Measurements from ENCODE around the gene NTN5.
"Not testable (repeated sequence)": the region's sequence is repeated elsewhere in the genome, so short reads cannot be mapped to it uniquely, and the experiment has no call there.

NTN5 gene

GRCh38 chr19:48634424-48635262, 38.2 kb downstream of the NTN5 start:
- Histone ChIP-seq H3K79me2 (ENCODE audit: control insufficient read depth, insufficient read depth, low read length) (no peaks in the 10 kb centered on the region), H3K79me1 (ENCODE audit: low read length) (no peaks in the 10 kb centered on the region), H3K27me3 (ENCODE audit: insufficient read depth, low read length, poor library complexity) (peaks cover 9% of the 10 kb centered on the region), H2BK120ac (ENCODE audit: low read depth, low read length) (peak overlapping the region; percentile 15), H3K18ac (ENCODE audit: low read length) (peak overlapping the region; percentile 41), H3K4ac (ENCODE audit: low read depth, low read length) (no peak overlapping the region), H3K4me3 (ENCODE audit: low read length) (no peak overlapping the region), H3K4me1 (ENCODE audit: control insufficient read depth, low read depth, low read length) (peaks cover 13% of the 10 kb centered on the region), H4K5ac (ENCODE audit: low read length) (no peak overlapping the region), H2BK15ac (replicated peaks; ENCODE audit: low read depth) (no peak overlapping the region), H4K8ac (ENCODE audit: low read depth, low read length) (no peak overlapping the region), H3K23ac (ENCODE audit: low read length) (no peak overlapping the region), H3K36me3 (ENCODE audit: control insufficient read depth, insufficient read depth, low read length) (no peaks in the 10 kb centered on the region), H3K9ac (ENCODE audit: low read length) (peak overlapping the region; percentile 20), H2BK5ac (ENCODE audit: low read length) (no peak overlapping the region), H2AK5ac (ENCODE audit: low read length) (no peak overlapping the region), H3K4me2 (ENCODE audit: low read length) (peak overlapping the region; percentile 34), H3K27ac (ENCODE audit: low read depth, low read length) (no peak overlapping the region), H3K56ac (ENCODE audit: low read length) (peak overlapping the region; percentile 25)
- no CpG with 5 or more reads among the region's 37 CpGs for WGBS (ENCODE audit: extremely low coverage, insufficient coverage, low lambda C conversion rate)
- DNase-seq, result peak; percentile 98

DNA sequence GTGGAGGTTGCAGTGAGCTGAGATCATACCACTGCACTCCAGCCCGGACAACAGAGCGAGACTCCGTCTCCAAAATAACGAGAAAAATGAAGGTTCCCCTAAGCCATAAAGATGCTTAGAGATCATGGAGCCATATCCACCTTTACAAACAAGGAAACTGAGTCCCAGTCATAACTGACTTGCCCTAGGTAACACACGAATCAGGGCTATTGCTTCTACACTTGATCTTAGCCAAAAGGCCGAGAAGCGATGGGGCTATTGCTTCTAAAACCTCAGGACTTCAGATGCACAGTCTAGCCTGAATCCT, 38.8 kb downstream of the NTN5 start:
- no peak overlapping the region for H3K27ac ChIP-seq (ENCODE audit: low read depth, low read length)
- peaks cover 13% of the 10 kb centered on the region for H3K4me1 ChIP-seq (ENCODE audit: control insufficient read depth, low read depth, low read length)
- H3K4me3 ChIP-seq (ENCODE audit: low read length), result no peak overlapping the region
- no peak overlapping the region for H2AK5ac ChIP-seq (ENCODE audit: low read length)
- no peak overlapping the region for H3K4me2 ChIP-seq (ENCODE audit: low read length)
- H3K79me2 ChIP-seq (ENCODE audit: control insufficient read depth, insufficient read depth, low read length), result no peaks in the 10 kb centered on the region
- no peak overlapping the region for H2BK120ac ChIP-seq (ENCODE audit: low read depth, low read length)
- peak overlapping the region; percentile 19 for H3K56ac ChIP-seq (ENCODE audit: low read length)
- no peak for DNase-seq
- H3K9ac ChIP-seq (ENCODE audit: low read length), result peak overlapping the region; percentile 20
- no peak overlapping the region for H2BK5ac ChIP-seq (ENCODE audit: low read length)
- H3K4ac ChIP-seq (ENCODE audit: low read depth, low read length), result no peak overlapping the region
- no peak overlapping the region for H3K23ac ChIP-seq (ENCODE audit: low read length)
- no peak overlapping the region for H4K5ac ChIP-seq (ENCODE audit: low read length)
- H3K18ac ChIP-seq (ENCODE audit: low read length), result no peak overlapping the region
- H4K8ac ChIP-seq (ENCODE audit: low read depth, low read length), result no peak overlapping the region
- no CpG with 5 or more reads among the region's 7 CpGs for WGBS (ENCODE audit: extremely low coverage, insufficient coverage, low lambda C conversion rate)
- peaks cover 9% of the 10 kb centered on the region for H3K27me3 ChIP-seq (ENCODE audit: insufficient read depth, low read length, poor library complexity)
- no peaks in the 10 kb centered on the region for H3K79me1 ChIP-seq (ENCODE audit: low read length)
- no peaks in the 10 kb centered on the region for H3K36me3 ChIP-seq (ENCODE audit: control insufficient read depth, insufficient read depth, low read length)
- no peak overlapping the region for H2BK15ac ChIP-seq (replicated peaks; ENCODE audit: low read depth)

- Histone ChIP-seq H3K36me3 (ENCODE audit: control insufficient read depth, insufficient read depth, low read length) (no peaks in the 10 kb centered on the region), H2AK5ac (ENCODE audit: low read length) (no peak overlapping the region), H2BK15ac (replicated peaks; ENCODE audit: low read depth) (no peak overlapping the region), H3K4me3 (ENCODE audit: low read length) (no peak overlapping the region), H3K4me1 (ENCODE audit: control insufficient read depth, low read depth, low read length) (peaks cover 10% of the 10 kb centered on the region), H2BK5ac (ENCODE audit: low read length) (no peak overlapping the region), H3K18ac (ENCODE audit: low read length) (no peak overlapping the region), H3K4ac (ENCODE audit: low read depth, low read length) (no peak overlapping the region), H3K9ac (ENCODE audit: low read length) (no peak overlapping the region), H3K79me2 (ENCODE audit: control insufficient read depth, insufficient read depth, low read length) (no peaks in the 10 kb centered on the region), H3K4me2 (ENCODE audit: low read length) (no peak overlapping the region), H3K27ac (ENCODE audit: low read depth, low read length) (no peak overlapping the region), H3K79me1 (ENCODE audit: low read length) (no peaks in the 10 kb centered on the region), H3K56ac (ENCODE audit: low read length) (no peak overlapping the region), H4K5ac (ENCODE audit: low read length) (no peak overlapping the region), H3K27me3 (ENCODE audit: insufficient read depth, low read length, poor library complexity) (peaks cover 9% of the 10 kb centered on the region), H3K23ac (ENCODE audit: low read length) (no peak overlapping the region), H4K8ac (ENCODE audit: low read depth, low read length) (no peak overlapping the region), H2BK120ac (ENCODE audit: low read depth, low read length) (no peak overlapping the region)
- no peak for DNase-seq
- WGBS (ENCODE audit: extremely low coverage, insufficient coverage, low lambda C conversion rate), result no CpG with 5 or more reads among the region's 22 CpGs
Observed at GRCh38 chr19:48633148-48634035, 39.4 kb downstream of the NTN5 start.

- H3K18ac ChIP-seq (ENCODE audit: low read length), result no peak overlapping the region
- no peak overlapping the region for H3K4ac ChIP-seq (ENCODE audit: low read depth, low read length)
- no peak overlapping the region for H3K23ac ChIP-seq (ENCODE audit: low read length)
- no peak overlapping the region for H3K4me3 ChIP-seq (ENCODE audit: low read length)
- no peak overlapping the region for H2AK5ac ChIP-seq (ENCODE audit: low read length)
- H3K56ac ChIP-seq (ENCODE audit: low read length), result no peak overlapping the region
- H3K4me1 ChIP-seq (ENCODE audit: control insufficient read depth, low read depth, low read length), result peaks cover 9% of the 10 kb centered on the region
- no peak overlapping the region for H2BK120ac ChIP-seq (ENCODE audit: low read depth, low read length)
- peaks cover 9% of the 10 kb centered on the region for H3K27me3 ChIP-seq (ENCODE audit: insufficient read depth, low read length, poor library complexity)
- H3K27ac ChIP-seq (ENCODE audit: low read depth, low read length), result no peak overlapping the region
- H3K79me1 ChIP-seq (ENCODE audit: low read length), result no peaks in the 10 kb centered on the region
- H2BK15ac ChIP-seq (replicated peaks; ENCODE audit: low read depth), result no peak overlapping the region
- H3K9ac ChIP-seq (ENCODE audit: low read length), result no peak overlapping the region
- DNase-seq, result no peak
- H3K79me2 ChIP-seq (ENCODE audit: control insufficient read depth, insufficient read depth, low read length), result no peaks in the 10 kb centered on the region
- no peak overlapping the region for H3K4me2 ChIP-seq (ENCODE audit: low read length)
- H2BK5ac ChIP-seq (ENCODE audit: low read length), result no peak overlapping the region
- no peak overlapping the region for H4K8ac ChIP-seq (ENCODE audit: low read depth, low read length)
- H4K5ac ChIP-seq (ENCODE audit: low read length), result no peak overlapping the region
- no peaks in the 10 kb centered on the region for H3K36me3 ChIP-seq (ENCODE audit: control insufficient read depth, insufficient read depth, low read length)
Observed at GRCh38 chr19:48632692-48633147, 40.1 kb downstream of the NTN5 start.

DNA sequence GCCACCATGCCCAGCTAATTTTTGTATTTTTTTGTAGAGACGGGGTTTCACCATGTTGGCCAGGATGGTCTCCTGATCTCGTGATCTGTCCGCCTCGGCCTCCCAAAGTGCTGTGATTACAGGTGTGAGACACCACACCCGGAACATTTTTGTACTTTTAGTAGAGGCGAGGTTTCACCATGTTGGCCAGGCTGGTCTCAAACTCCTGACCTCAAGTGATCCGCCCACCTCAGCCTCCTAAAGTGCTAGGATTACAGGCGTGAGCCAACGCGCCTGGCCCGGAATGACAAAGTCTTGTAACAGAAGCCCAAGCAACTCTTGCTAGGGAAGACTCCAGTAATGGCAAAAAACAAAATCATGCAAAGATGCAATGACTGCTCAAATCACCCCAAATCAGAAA, 40.5 kb downstream of the NTN5 start:
- not testable (repeated sequence) for H3K4me3 ChIP-seq (ENCODE audit: low read length); H3K4me1 ChIP-seq (ENCODE audit: control insufficient read depth, low read depth, low read length); H2BK5ac ChIP-seq (ENCODE audit: low read length); H3K9ac ChIP-seq (ENCODE audit: low read length); H4K5ac ChIP-seq (ENCODE audit: low read length); H3K56ac ChIP-seq (ENCODE audit: low read length); H3K36me3 ChIP-seq (ENCODE audit: control insufficient read depth, insufficient read depth, low read length); H3K79me2 ChIP-seq (ENCODE audit: control insufficient read depth, insufficient read depth, low read length); H2AK5ac ChIP-seq (ENCODE audit: low read length); H3K79me1 ChIP-seq (ENCODE audit: low read length); H3K18ac ChIP-seq (ENCODE audit: low read length); H3K27ac ChIP-seq (ENCODE audit: low read depth, low read length); H3K4ac ChIP-seq (ENCODE audit: low read depth, low read length); H3K23ac ChIP-seq (ENCODE audit: low read length); H2BK15ac ChIP-seq (replicated peaks; ENCODE audit: low read depth); H3K4me2 ChIP-seq (ENCODE audit: low read length); DNase-seq; H2BK120ac ChIP-seq (ENCODE audit: low read depth, low read length); H3K27me3 ChIP-seq (ENCODE audit: insufficient read depth, low read length, poor library complexity); H4K8ac ChIP-seq (ENCODE audit: low read depth, low read length)
- no CpG with 5 or more reads among the region's 11 CpGs for WGBS (ENCODE audit: extremely low coverage, insufficient coverage, low lambda C conversion rate)
